Measurements from ENCODE around the gene CNN3.

CNN3 gene

GRCh38 chr1:94958081-94958480 is 31.2 kb upstream of the CNN3 start:
- no peak for ATAC-seq
- TF ChIP-seq ZNF565 (CRISPR knock-in tag; conservative IDR thresholded peaks at IDR 0.05; ENCODE audit: low read depth) (no peak), PPARA (CRISPR knock-in tag; IDR thresholded peaks at IDR 0.05; ENCODE audit: borderline replicate concordance) (no peak), TOX (CRISPR knock-in tag; IDR thresholded peaks at IDR 0.05; ENCODE audit: borderline replicate concordance) (no peak), TSHZ2 (CRISPR knock-in tag; IDR thresholded peaks at IDR 0.05) (no peak), CREB5 (CRISPR knock-in tag; IDR thresholded peaks at IDR 0.05; ENCODE audit: low read depth) (no peak), SNAI2 (CRISPR knock-in tag; IDR thresholded peaks at IDR 0.05) (no peak), CSRNP3 (CRISPR knock-in tag; IDR thresholded peaks at IDR 0.05) (no peak), RARB (CRISPR knock-in tag; IDR thresholded peaks at IDR 0.05) (no peak), ZNF70 (CRISPR knock-in tag; IDR thresholded peaks at IDR 0.05) (no peak), TCF4 (CRISPR knock-in tag; IDR thresholded peaks at IDR 0.05; ENCODE audit: borderline replicate concordance) (no peak), OSR1 (CRISPR knock-in tag; IDR thresholded peaks at IDR 0.05) (no peak)

GRCh38 chr1:94955767-94956632 is 29.1 kb upstream of the CNN3 start:
- no peak for ATAC-seq
- TF ChIP-seq GLIS3 (CRISPR knock-in tag; IDR thresholded peaks at IDR 0.05) (no peak), RARB (CRISPR knock-in tag; IDR thresholded peaks at IDR 0.05) (no peak), TCF4 (CRISPR knock-in tag; IDR thresholded peaks at IDR 0.05; ENCODE audit: borderline replicate concordance) (no peak), ESRRG (CRISPR knock-in tag; IDR thresholded peaks at IDR 0.05) (no peak), OSR1 (CRISPR knock-in tag; IDR thresholded peaks at IDR 0.05) (no peak), ZNF8 (CRISPR knock-in tag; IDR thresholded peaks at IDR 0.05) (no peak), CSDC2 (CRISPR knock-in tag; IDR thresholded peaks at IDR 0.05) (no peak), PPARA (CRISPR knock-in tag; IDR thresholded peaks at IDR 0.05; ENCODE audit: borderline replicate concordance) (no peak), ZNF565 (CRISPR knock-in tag; conservative IDR thresholded peaks at IDR 0.05; ENCODE audit: low read depth) (no peak), ZFP30 (CRISPR knock-in tag; IDR thresholded peaks at IDR 0.05) (no peak), TOX (CRISPR knock-in tag; IDR thresholded peaks at IDR 0.05; ENCODE audit: borderline replicate concordance) (no peak), CREB5 (CRISPR knock-in tag; IDR thresholded peaks at IDR 0.05; ENCODE audit: low read depth) (no peak), ZC3H10 (CRISPR knock-in tag; IDR thresholded peaks at IDR 0.05) (no peak)

- no peak for ATAC-seq
- TF ChIP-seq TOX (CRISPR knock-in tag; IDR thresholded peaks at IDR 0.05; ENCODE audit: borderline replicate concordance) (no peak), ARNTL (CRISPR knock-in tag; IDR thresholded peaks at IDR 0.05; ENCODE audit: borderline replicate concordance, low read depth) (no peak), BACH2 (CRISPR knock-in tag; IDR thresholded peaks at IDR 0.05; ENCODE audit: borderline replicate concordance) (no peak), ZC3H10 (CRISPR knock-in tag; IDR thresholded peaks at IDR 0.05) (no peak), ZFP30 (CRISPR knock-in tag; IDR thresholded peaks at IDR 0.05) (no peak), OSR1 (CRISPR knock-in tag; IDR thresholded peaks at IDR 0.05) (no peak), PPARA (CRISPR knock-in tag; IDR thresholded peaks at IDR 0.05; ENCODE audit: borderline replicate concordance) (no peak), TSHZ2 (CRISPR knock-in tag; IDR thresholded peaks at IDR 0.05) (no peak), PATZ1 (CRISPR knock-in tag; IDR thresholded peaks at IDR 0.05; ENCODE audit: borderline replicate concordance) (no peak), CSDC2 (CRISPR knock-in tag; IDR thresholded peaks at IDR 0.05) (no peak), ZNF565 (CRISPR knock-in tag; conservative IDR thresholded peaks at IDR 0.05; ENCODE audit: low read depth) (no peak), RARB (CRISPR knock-in tag; IDR thresholded peaks at IDR 0.05) (no peak), GLIS3 (CRISPR knock-in tag; IDR thresholded peaks at IDR 0.05) (no peak)
Observed at GRCh38 chr1:94954263-94955220, 27.6 kb upstream of the CNN3 start.

Measured in SK-N-SH treated with all-trans-retinoic acid at 6 μM for 48 hours (cell line).